RWPE1 (cell line): Measurements from ENCODE around the gene ZBTB22.

ENCODE experiments used
- CTCF ChIA-PET: fragments of 350-600 bp; sonication (Branson Sonifier 250); formaldehyde crosslinking; extraction: SDS; loops from one replicate; lab custom pipeline; 2021; lab: Yijun Ruan, JAX
- POLR2A ChIA-PET: fragments of 400-600 bp; formaldehyde crosslinking; extraction: SDS; loops from one replicate; lab custom pipeline; 2020; ENCODE audit warnings: antibody characterized with exemption; ENCODE audit not compliant: low non-redundant PET; lab: Yijun Ruan, JAX
- DNase-seq: peaks from one replicate; pipeline ENCODE4 v3.0.0; 2012; ENCODE audit warnings: low spot score
- H3K27ac ChIP-seq: fragments of 450-650 bp; 2 replicates; pipeline ENCODE4 v1.5.1; 2017
- TF ChIP-seq, protein P1 (sequence below): fragments of 450-650 bp; conservative IDR thresholded peaks from 2 replicates; pipeline ENCODE4 v1.5.1; 2017; ENCODE audit warnings: low read depth, mild to moderate bottlenecking

The ZBTB22 gene

DNA sequence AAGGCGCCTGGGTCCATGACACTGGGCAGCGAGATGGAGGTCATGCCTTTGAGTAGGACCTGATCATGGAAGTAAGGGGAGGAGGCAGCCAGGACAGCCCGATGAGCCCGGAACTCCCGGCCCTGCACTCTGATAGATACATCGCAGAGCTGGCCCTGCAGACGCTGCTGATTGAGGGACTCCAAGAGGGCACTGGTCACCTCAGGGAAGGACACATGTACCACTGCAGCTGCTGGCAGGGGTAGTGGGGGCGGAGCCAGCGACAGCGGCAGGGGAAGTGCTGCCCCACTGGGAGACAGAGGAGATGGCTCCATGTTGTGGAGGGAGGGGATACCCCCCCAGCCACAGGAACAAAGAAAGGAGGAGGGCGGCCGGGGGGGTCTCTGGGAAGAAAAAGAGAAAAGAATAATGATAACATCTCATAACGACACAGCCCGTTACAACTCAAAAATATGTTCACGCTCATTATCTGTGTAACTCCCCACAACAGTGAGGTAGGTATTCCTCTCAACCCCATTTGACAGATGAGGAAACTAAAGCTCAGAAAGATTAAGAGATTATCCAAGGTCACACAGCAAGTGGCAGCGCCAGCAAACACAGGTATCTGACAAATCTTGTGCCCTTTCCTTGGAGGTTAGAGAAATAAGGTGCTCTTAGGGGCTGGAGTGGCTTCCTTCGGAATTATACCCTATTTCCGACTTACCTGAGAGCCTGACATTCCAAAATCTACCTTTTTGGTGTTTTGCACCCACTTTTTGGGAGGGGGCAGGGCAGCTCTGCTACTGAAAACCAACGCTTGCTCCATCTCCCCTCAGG is 733 bp downstream of the ZBTB22 start:
- ChIA-PET CTCF (interaction anchor here (0.5 to 1.5 kb wide), 4 partner anchors 12 to 522 kb away, joined by 3 to 5 read pairs (median 3); no protein-coding TSS in a partner anchor), POLR2A (no interaction called here)
- peak overlapping the region; percentile 95 for H3K27ac ChIP-seq
- TF ChIP-seq, protein P1, sequence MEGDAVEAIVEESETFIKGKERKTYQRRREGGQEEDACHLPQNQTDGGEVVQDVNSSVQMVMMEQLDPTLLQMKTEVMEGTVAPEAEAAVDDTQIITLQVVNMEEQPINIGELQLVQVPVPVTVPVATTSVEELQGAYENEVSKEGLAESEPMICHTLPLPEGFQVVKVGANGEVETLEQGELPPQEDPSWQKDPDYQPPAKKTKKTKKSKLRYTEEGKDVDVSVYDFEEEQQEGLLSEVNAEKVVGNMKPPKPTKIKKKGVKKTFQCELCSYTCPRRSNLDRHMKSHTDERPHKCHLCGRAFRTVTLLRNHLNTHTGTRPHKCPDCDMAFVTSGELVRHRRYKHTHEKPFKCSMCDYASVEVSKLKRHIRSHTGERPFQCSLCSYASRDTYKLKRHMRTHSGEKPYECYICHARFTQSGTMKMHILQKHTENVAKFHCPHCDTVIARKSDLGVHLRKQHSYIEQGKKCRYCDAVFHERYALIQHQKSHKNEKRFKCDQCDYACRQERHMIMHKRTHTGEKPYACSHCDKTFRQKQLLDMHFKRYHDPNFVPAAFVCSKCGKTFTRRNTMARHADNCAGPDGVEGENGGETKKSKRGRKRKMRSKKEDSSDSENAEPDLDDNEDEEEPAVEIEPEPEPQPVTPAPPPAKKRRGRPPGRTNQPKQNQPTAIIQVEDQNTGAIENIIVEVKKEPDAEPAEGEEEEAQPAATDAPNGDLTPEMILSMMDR = no peak
- DNase-seq = no peak

DNA sequence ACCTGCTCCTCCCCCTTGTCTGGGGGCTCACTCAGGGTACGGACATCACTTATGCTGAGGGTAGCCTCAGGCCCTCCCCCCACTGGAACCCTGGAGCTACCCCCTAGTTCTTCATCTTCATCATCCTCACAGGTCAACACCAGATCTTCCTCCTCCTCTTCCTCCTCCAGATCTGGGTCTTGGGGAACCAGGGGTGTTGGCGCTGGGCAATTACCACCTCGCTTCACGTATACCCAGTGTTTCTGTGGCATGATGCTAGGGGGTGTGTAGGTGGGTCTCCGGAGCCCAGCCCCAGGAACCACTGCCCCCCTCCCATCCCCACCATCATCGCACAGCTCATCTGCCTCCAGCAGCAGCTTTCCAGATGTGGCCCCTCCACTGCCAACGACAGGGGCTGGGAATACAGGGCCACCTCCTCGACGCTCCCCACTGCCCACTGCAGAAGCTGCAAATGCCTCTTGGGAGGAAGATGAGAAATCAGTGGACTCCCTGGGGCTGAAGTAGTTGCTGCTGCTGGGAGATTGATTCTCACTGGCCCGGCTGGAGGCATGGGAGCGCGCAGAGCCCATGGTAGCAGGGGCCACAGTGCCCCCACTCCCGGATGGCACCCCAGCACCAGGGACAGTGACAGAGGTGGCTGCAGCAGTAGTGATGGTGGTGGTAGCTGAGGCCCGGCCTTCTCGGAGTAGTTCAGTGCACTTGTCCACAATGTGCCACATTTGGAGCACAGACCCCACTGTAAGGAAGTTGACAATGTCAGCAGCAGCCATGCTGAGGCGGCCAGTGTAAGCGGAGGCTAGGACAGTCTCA is 1.5 kb downstream of the ZBTB22 start:
- no peak for DNase-seq
- ChIA-PET POLR2A (no interaction called here), CTCF (interaction anchor here (0.7 to 1.5 kb wide), 3 partner anchors 12 to 523 kb away, joined by 3 to 5 read pairs (median 3); no protein-coding TSS in a partner anchor)
- H3K27ac ChIP-seq = peak overlapping the region; percentile 95
- TF ChIP-seq, protein P1 = no peak

DNA sequence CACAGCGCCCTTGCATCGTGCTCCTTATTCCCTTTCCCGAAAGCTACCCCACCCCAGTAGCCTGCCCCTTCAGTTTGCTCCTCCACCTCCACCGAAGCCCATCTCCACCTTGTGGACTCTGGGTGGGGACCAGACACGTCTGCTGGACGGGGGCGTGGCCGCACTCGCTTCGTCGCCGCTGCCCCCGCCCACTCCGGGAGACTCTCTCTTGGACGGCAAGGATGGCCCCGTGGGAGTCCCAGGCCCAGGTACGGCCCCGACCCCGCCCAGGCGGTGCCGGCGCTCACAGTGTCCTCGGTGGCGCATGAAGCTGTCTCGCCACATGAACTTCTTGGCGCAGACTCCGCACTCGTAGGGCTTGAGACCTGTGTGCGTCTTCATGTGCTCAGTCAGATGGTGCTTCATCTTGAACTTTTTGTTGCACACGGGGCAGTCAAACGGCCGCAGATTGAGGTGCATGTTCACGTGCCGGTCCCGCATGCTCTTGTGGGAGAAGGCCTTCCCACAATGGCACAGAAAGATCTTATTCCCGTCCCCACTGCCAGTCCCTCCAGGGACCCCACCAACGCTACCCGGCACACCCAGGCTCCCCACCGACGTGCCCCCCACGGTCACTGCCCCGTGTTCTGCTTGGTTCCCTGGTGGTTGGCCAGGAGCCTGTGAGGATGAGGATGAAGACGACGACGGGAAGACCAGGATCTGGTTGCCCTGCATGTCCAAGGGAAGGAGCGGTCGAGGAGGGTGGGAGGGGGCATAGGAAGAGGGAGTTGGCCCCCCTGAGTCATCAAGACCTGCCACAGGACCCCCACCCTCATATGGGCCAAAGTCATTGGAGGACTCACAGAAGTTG is 2.4 kb downstream of the ZBTB22 start:
- CTCF ChIA-PET = interaction anchor here (0.6 to 0.9 kb wide), 3 partner anchors 11 to 456 kb away, joined by 3 read pairs; no protein-coding TSS in a partner anchor
- POLR2A ChIA-PET = no interaction called here
- no peak for DNase-seq
- TF ChIP-seq, protein P1 = no peak
- peak overlapping the region; percentile 95 for H3K27ac ChIP-seq

DNA sequence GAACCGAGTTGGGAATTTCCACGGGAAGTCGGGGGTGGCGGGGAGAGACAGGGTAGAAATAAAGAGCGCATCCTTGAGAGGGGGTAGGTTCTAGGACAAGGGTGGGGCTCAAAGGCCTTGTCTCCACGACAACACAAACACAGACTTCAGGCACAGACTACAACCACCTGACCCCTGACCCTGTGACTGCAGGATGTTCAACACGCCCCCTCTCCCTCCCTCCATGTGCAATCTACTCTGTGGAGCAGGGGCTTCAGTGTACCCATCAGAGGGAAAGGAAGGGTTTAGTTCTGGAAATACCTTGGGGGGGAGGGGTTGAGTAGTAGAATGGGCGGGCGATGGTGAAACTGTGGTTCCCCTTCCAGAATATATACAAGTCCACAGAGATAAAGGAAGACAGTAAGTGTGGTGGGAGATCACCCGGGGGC is 3.0 kb downstream of the ZBTB22 start:
- CTCF ChIA-PET = interaction anchor here (0.6 to 0.7 kb wide), 2 partner anchors 112 to 457 kb away, joined by 3 read pairs; no protein-coding TSS in a partner anchor
- peak overlapping the region; percentile 95 for H3K27ac ChIP-seq
- TF ChIP-seq, protein P1 = no peak
- POLR2A ChIA-PET = no interaction called here
- DNase-seq = peak; percentile 57

DNA sequence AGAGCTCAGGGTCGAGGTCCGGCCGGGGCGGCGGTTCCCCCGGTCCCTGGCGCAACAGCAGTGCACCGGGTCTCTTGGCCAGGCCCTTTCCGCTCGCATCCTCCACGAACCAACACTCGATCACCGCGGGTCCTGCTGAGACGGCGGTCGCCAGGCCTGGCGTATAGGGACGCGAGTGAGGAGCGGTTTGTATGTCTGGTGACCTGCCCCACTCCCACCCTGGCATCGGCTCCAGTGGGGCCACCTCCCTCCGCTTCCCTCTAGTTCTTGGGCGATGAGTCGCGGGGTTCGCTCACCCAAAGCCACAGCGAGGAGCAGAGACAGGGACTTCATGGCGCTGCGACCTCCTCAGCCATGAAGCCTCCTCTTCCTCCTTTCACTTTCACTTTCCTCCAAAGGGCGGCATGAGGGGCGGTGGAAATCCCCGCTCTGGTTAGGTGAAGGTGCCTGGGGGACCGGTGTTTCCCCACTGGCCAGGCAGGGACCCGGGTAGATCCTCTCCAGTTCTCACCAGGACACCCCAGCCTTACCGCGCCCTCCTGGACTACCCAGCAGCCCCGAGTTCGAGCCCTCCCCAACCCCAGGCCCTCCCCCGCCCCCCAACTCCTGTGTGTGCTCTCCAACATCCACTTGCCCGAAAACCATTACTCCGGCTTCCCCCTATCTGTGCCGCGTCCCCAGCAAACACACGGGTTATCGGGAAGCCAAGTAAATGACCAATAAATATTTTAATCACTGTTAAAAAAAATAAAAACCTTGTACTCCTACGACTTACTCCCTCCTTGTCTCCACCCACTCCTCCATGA is 3.6 kb downstream of the ZBTB22 start, which contains the start of gene TAPBP:
TSS of gene TAPBP (minus strand) at position 370 of the 806 bp plus-strand sequence. CDS start at position 333, 37 bp downstream.
- CTCF ChIA-PET = interaction anchor here (0.6 to 2.8 kb wide), 2 partner anchors 14 to 551 kb away, joined by 3 to 15 read pairs; partner anchors contain the start of gene RGL2
- POLR2A ChIA-PET = no interaction called here
- DNase-seq = peak; percentile 61
- TF ChIP-seq, protein P1 = no peak
- H3K27ac ChIP-seq = peak within 1 kb of the TSS; percentile 95
